ENCODE measurements around the gene PTPRU.

DNA sequence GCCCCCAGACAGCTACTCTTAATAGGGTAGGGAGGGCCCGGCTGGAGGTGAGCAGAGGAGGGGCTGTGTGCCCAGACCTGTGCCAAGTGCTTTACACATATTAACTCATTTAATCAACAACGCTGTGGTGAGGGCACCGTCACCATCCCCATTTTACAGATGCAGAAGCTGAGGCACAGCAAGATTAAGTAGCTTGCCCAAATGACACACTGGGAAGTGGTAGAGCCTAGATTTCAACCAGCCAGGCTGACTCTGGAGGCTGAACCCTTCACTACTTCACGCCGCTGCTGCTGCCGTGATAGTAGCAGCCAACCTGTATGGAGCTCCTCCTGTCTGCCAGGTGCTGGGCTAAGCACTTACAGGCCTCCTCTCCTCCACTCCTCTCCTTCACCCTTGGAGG is 127.2 kb downstream of the PTPRU start:
- no peak for TF ChIP-seq OSR1 (CRISPR knock-in tag; IDR thresholded peaks at IDR 0.05)
- TF ChIP-seq, protein P1, sequence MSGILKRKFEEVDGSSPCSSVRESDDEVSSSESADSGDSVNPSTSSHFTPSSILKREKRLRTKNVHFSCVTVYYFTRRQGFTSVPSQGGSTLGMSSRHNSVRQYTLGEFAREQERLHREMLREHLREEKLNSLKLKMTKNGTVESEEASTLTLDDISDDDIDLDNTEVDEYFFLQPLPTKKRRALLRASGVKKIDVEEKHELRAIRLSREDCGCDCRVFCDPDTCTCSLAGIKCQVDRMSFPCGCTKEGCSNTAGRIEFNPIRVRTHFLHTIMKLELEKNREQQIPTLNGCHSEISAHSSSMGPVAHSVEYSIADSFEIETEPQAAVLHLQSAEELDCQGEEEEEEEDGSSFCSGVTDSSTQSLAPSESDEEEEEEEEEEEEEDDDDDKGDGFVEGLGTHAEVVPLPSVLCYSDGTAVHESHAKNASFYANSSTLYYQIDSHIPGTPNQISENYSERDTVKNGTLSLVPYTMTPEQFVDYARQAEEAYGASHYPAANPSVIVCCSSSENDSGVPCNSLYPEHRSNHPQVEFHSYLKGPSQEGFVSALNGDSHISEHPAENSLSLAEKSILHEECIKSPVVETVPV (CRISPR knock-in tag; IDR thresholded peaks at IDR 0.05), result no peak
- no peak for TF ChIP-seq ZFP3 (CRISPR knock-in tag; IDR thresholded peaks at IDR 0.05)
- TF ChIP-seq, protein P2, sequence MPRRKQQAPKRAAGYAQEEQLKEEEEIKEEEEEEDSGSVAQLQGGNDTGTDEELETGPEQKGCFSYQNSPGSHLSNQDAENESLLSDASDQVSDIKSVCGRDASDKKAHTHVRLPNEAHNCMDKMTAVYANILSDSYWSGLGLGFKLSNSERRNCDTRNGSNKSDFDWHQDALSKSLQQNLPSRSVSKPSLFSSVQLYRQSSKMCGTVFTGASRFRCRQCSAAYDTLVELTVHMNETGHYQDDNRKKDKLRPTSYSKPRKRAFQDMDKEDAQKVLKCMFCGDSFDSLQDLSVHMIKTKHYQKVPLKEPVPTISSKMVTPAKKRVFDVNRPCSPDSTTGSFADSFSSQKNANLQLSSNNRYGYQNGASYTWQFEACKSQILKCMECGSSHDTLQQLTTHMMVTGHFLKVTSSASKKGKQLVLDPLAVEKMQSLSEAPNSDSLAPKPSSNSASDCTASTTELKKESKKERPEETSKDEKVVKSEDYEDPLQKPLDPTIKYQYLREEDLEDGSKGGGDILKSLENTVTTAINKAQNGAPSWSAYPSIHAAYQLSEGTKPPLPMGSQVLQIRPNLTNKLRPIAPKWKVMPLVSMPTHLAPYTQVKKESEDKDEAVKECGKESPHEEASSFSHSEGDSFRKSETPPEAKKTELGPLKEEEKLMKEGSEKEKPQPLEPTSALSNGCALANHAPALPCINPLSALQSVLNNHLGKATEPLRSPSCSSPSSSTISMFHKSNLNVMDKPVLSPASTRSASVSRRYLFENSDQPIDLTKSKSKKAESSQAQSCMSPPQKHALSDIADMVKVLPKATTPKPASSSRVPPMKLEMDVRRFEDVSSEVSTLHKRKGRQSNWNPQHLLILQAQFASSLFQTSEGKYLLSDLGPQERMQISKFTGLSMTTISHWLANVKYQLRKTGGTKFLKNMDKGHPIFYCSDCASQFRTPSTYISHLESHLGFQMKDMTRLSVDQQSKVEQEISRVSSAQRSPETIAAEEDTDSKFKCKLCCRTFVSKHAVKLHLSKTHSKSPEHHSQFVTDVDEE (CRISPR knock-in tag; IDR thresholded peaks at IDR 0.05), result no peak
- TF ChIP-seq, protein P3, sequence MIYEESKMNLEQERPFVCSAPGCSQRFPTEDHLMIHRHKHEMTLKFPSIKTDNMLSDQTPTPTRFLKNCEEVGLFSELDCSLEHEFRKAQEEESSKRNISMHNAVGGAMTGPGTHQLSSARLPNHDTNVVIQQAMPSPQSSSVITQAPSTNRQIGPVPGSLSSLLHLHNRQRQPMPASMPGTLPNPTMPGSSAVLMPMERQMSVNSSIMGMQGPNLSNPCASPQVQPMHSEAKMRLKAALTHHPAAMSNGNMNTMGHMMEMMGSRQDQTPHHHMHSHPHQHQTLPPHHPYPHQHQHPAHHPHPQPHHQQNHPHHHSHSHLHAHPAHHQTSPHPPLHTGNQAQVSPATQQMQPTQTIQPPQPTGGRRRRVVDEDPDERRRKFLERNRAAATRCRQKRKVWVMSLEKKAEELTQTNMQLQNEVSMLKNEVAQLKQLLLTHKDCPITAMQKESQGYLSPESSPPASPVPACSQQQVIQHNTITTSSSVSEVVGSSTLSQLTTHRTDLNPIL (CRISPR knock-in tag; IDR thresholded peaks at IDR 0.05; ENCODE audit: low read depth), result no peak
- no peak for TF ChIP-seq ZNF8 (CRISPR knock-in tag; IDR thresholded peaks at IDR 0.05)
- TF ChIP-seq ARNTL (CRISPR knock-in tag; IDR thresholded peaks at IDR 0.05; ENCODE audit: borderline replicate concordance, low read depth), result no peak

All from SK-N-SH treated with all-trans-retinoic acid at 6 μM for 48 hours (cell line).